T follicular helper cell (primary cell): ENCODE data around the gene LINGO1.

Source experiments
- DNase-seq: peaks from one replicate; pipeline ENCODE4 v3.0.0-alpha.2; 2020; ENCODE audit warnings: low read depth

The LINGO1 gene

GRCh38 chr15:77571741-77572140 lies 61.0 kb downstream of the LINGO1 start:
- DNase-seq = no peak

- no peak for DNase-seq
Observed at GRCh38 chr15:77571181-77571580, 61.5 kb downstream of the LINGO1 start.

- no peak for DNase-seq
Observed at GRCh38 chr15:77569729-77570125, 63.0 kb downstream of the LINGO1 start.

GRCh38 chr15:77568973-77569728 lies 63.6 kb downstream of the LINGO1 start:
- no peak for DNase-seq

- no peak for DNase-seq
Observed at GRCh38 chr15:77568014-77568972, 64.4 kb downstream of the LINGO1 start.

GRCh38 chr15:77567202-77567601 lies 65.5 kb downstream of the LINGO1 start:
- no peak for DNase-seq

- no peak for DNase-seq
Observed at GRCh38 chr15:77566092-77566491, 66.6 kb downstream of the LINGO1 start.

- DNase-seq = no peak
Observed at GRCh38 chr15:77565378-77565915, 67.3 kb downstream of the LINGO1 start.

GRCh38 chr15:77564938-77565337 lies 67.8 kb downstream of the LINGO1 start:
- no peak for DNase-seq

- no peak for DNase-seq
Observed at GRCh38 chr15:77564341-77564740, 68.4 kb downstream of the LINGO1 start.

- DNase-seq = no peak
Observed at GRCh38 chr15:77563623-77564156, 69.0 kb downstream of the LINGO1 start.
